ENCODE data around the gene GPRIN3. TPM values are rescaled to one million over a fixed set of nuclear protein-coding genes. Genes with fewer than 3 reads are reported as not detected.
"Not testable (repeated sequence)": the region's sequence is repeated elsewhere in the genome, so short reads cannot be mapped to it uniquely, and the experiment has no call there.

Gene GPRIN3
- total RNA-seq, 3 donors from 2014 or later = 3.3 to 13.2 (median 4.0) TPM

DNA sequence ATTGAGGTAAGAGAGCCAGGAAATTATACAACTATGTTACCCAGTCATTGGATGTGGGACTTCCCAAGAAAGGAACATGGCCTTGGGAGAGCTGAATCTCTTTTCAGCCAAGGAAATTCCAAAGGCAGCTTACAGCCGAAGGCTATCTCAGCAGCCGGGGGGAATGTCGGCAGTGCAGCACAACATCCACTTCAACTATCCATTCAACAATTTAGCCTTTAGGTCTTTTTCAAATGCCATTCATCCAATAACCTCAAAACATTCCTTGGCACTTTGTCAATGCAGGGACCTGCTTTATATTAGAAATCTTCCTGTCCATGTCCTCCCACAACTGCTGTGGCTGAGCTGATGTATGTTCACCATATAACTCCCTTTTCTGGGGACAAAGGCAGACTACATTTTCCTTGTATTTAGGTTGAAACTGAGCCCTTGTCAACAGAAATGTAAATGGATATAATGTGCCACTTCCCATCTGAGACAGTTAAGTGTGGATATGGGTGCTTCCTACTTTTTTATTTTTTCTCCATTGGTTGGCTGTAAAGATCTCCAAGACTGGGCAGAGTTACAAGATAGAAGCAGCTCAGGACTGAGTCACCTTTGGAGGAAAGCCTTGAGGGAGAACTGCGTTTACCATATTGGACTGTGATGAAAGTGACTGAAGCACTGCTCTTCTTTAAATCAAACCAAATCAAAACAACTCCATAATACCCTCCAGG is 94.8 kb downstream of the GPRIN3 start:
- TF ChIP-seq CTCF (IDR thresholded peaks at IDR 0.05) = no peak
- TF ChIP-seq POLR2A (IDR thresholded peaks at IDR 0.05) = no peak
- TF ChIP-seq POLR2AphosphoS5 (IDR thresholded peaks at IDR 0.05) = no peak
- Histone ChIP-seq H3K4me1 (no peaks in the 10 kb centered on the region), H3K27ac (no peak overlapping the region), H3K4me3 (no peak overlapping the region), H3K36me3 (no peaks in the 10 kb centered on the region), H3K9me3 (no peaks in the 10 kb centered on the region), H3K27me3 (no peaks in the 10 kb centered on the region)
- DNase-seq (ENCODE audit: low spot score in 2 of 2) = no peak
- intact Hi-C loops (cut with DNase I; ENCODE audit: low total_unique reads) = no loop called here

GRCh38 chr4:89204624-89205023 is 103.0 kb downstream of the GPRIN3 start:
- Histone ChIP-seq H3K36me3 (no peaks in the 10 kb centered on the region), H3K27me3 (no peaks in the 10 kb centered on the region), H3K4me1 (no peaks in the 10 kb centered on the region), H3K9me3 (no peaks in the 10 kb centered on the region), H3K4me3 (no peak overlapping the region), H3K27ac (no peak overlapping the region)
- intact Hi-C loops (cut with DNase I; ENCODE audit: low total_unique reads) = no loop called here
- no peak for DNase-seq (ENCODE audit: low spot score in 2 of 2)
- TF ChIP-seq POLR2A (IDR thresholded peaks at IDR 0.05) (no peak), POLR2AphosphoS5 (IDR thresholded peaks at IDR 0.05) (no peak), CTCF (IDR thresholded peaks at IDR 0.05) (no peak)

DNA sequence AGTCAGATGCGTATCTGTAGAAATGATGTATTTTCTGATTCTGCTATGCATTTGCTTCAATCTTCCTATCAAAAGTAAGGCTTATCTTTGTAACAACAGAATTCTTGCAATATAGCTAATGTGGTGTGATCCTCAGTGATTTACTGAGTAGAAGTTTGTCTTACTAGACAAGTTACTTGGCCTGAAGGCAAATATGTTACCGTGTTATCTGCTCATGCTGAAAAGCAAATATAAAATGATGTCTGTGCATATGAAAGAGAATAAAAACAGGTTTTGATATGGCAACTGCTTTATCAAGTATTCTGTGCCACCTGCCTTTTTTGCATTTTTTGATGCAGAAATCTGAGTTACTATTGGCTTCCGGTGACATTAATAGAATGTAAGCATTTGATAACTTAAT is 103.7 kb downstream of the GPRIN3 start:
- no peak for DNase-seq (ENCODE audit: low spot score in 2 of 2)
- H3K27me3 ChIP-seq = no peaks in the 10 kb centered on the region
- H3K36me3 ChIP-seq = no peaks in the 10 kb centered on the region
- H3K27ac ChIP-seq = no peak overlapping the region
- intact Hi-C loops (cut with DNase I; ENCODE audit: low total_unique reads) = no loop called here
- no peaks in the 10 kb centered on the region for H3K4me1 ChIP-seq
- H3K4me3 ChIP-seq = no peak overlapping the region
- TF ChIP-seq CTCF (IDR thresholded peaks at IDR 0.05) (no peak), POLR2AphosphoS5 (IDR thresholded peaks at IDR 0.05) (no peak), POLR2A (IDR thresholded peaks at IDR 0.05) (no peak)
- H3K9me3 ChIP-seq = no peaks in the 10 kb centered on the region

- H3K27ac ChIP-seq; H3K4me1 ChIP-seq; H3K9me3 ChIP-seq; intact Hi-C loops (cut with DNase I; ENCODE audit: low total_unique reads); DNase-seq (ENCODE audit: low spot score in 2 of 2); H3K27me3 ChIP-seq; H3K36me3 ChIP-seq; H3K4me3 ChIP-seq: not testable (repeated sequence)
These were observed 108.2 kb downstream of the GPRIN3 start for GRCh38 chr4:89199394-89199793.

GRCh38 chr4:89197920-89198319 is 109.7 kb downstream of the GPRIN3 start:
- no peak overlapping the region for H3K27ac ChIP-seq
- H3K4me3 ChIP-seq = no peak overlapping the region
- TF ChIP-seq CTCF (IDR thresholded peaks at IDR 0.05) (no peak), POLR2A (IDR thresholded peaks at IDR 0.05) (no peak), POLR2AphosphoS5 (IDR thresholded peaks at IDR 0.05) (no peak)
- no peaks in the 10 kb centered on the region for H3K27me3 ChIP-seq
- no peaks in the 10 kb centered on the region for H3K36me3 ChIP-seq
- intact Hi-C loops (cut with DNase I; ENCODE audit: low total_unique reads) = no loop called here
- no peaks in the 10 kb centered on the region for H3K9me3 ChIP-seq
- H3K4me1 ChIP-seq = no peaks in the 10 kb centered on the region
- no peak for DNase-seq (ENCODE audit: low spot score in 2 of 2)
